H1 (cell line): ENCODE data around the gene CENPW. TPM values are rescaled to one million over a fixed set of nuclear protein-coding genes. Genes with fewer than 3 reads are reported as not detected.

Experiments
- CTCF ChIA-PET: fragments of 300-600 bp; sonication (Branson Sonifier 250); formaldehyde crosslinking; loops from one replicate; lab custom pipeline; 2021; ENCODE audit not compliant: partially characterized antibody; lab: Charles Lee
- POLR2A ChIA-PET: fragments of 300-600 bp; sonication (Branson Sonifier 250); formaldehyde crosslinking; loops from one replicate; lab custom pipeline; 2021; ENCODE audit warnings: inconsistent platforms; ENCODE audit not compliant: partially characterized antibody; lab: Charles Lee
- DNase-seq, 2 experiments: peaks; one replicate each; pipeline versions ENCODE4 v3.0.0 to v3.0.0-alpha.2; 2010 to 2022; ENCODE audit warnings: low spot score in 2 of 2, low read depth in 1 of 2, mixed read lengths in 1 of 2
- FAIRE-seq: peaks from 2 replicates; lab custom pipeline; 2011; peaks lifted over from hg19 to GRCh38; lab: Jason Lieb, UNC
- H2AFZ ChIP-seq: 2 replicates; pipeline ENCODE4 v1.8.1; 2012; ENCODE audit warnings: low read length, inconsistent platforms
- H2AK5ac ChIP-seq: 2 replicates; pipeline ENCODE4 v1.6.1; 2013; ENCODE audit warnings: low read depth, low read length
- H2BK120ac ChIP-seq: replicated peaks from 2 replicates; pipeline ENCODE3; 2013; ENCODE audit warnings: low read depth, low read length, inconsistent platforms
- H2BK12ac ChIP-seq: 2 replicates; pipeline ENCODE4 v1.6.1; 2013; ENCODE audit warnings: low read depth, low read length
- H2BK15ac ChIP-seq: 2 replicates; pipeline ENCODE4 v1.6.1; 2013; ENCODE audit warnings: low read length
- H2BK20ac ChIP-seq: 2 replicates; pipeline ENCODE4 v1.6.1; 2013; ENCODE audit warnings: low read length
- H2BK5ac ChIP-seq: 2 replicates; pipeline ENCODE4 v1.6.1; 2013; ENCODE audit warnings: low read depth, low read length
- H3K14ac ChIP-seq: 2 replicates; pipeline ENCODE4 v1.6.1; 2013; ENCODE audit warnings: inconsistent platforms; ENCODE audit not compliant: insufficient read length
- H3K18ac ChIP-seq: 2 replicates; pipeline ENCODE4 v1.6.1; 2013; ENCODE audit warnings: low read length; ENCODE audit errors: extremely low read depth
- H3K23ac ChIP-seq: 2 replicates; pipeline ENCODE4 v1.6.1; 2013; ENCODE audit warnings: inconsistent platforms; ENCODE audit not compliant: insufficient read length
- H3K23me2 ChIP-seq: 2 replicates; pipeline ENCODE4 v1.6.1; 2013; ENCODE audit warnings: low read depth, low read length
- H3K27ac ChIP-seq: 2 replicates; pipeline ENCODE4 v1.6.1; 2011; ENCODE audit warnings: low read depth, low read length, inconsistent platforms
- H3K27me3 ChIP-seq, 4 experiments: replicated peaks in 1 of 4; 1 replicate in 1 of 4; 2 replicates in 3 of 4; pipeline versions ENCODE4 v1.6.1 to v1.8.1; 2011 to 2013; ENCODE audit warnings: low read length in 3 of 4, mild to moderate bottlenecking in 3 of 4, inconsistent platforms in 2 of 4, mixed read lengths in 2 of 4, moderate library complexity in 1 of 4; ENCODE audit not compliant: control insufficient read depth in 3 of 4, insufficient read depth in 3 of 4; ENCODE audit errors: extremely low read depth in 1 of 4
- H3K36me3 ChIP-seq, 4 experiments: 2 replicates each; pipeline versions ENCODE4 v1.6.1 to v1.8.1; 2011 to 2013; ENCODE audit warnings: mild to moderate bottlenecking in 4 of 4, low read length in 3 of 4, moderate library complexity in 2 of 4, control low read depth in 1 of 4, inconsistent platforms in 1 of 4; ENCODE audit not compliant: insufficient read depth in 4 of 4, control insufficient read depth in 2 of 4
- H3K4ac ChIP-seq: replicated peaks from 2 replicates; pipeline ENCODE3; 2013; ENCODE audit warnings: low read length, low read depth, mixed read lengths, inconsistent platforms; ENCODE audit not compliant: insufficient read length
- H3K4me1 ChIP-seq, 4 experiments: replicated peaks in 1 of 4; 1 replicate in 1 of 4; 2 replicates in 3 of 4; pipeline versions ENCODE4 v1.6.1 to v1.8.1; 2011 to 2013; ENCODE audit warnings: low read length in 3 of 4, inconsistent platforms in 2 of 4, mixed read lengths in 1 of 4; ENCODE audit not compliant: insufficient read depth in 4 of 4, control insufficient read depth in 3 of 4
- H3K4me2 ChIP-seq, 2 experiments: 2 replicates each; pipeline versions ENCODE4 v1.6.1 to v1.8.1; 2011 to 2013; ENCODE audit warnings: low read depth in 2 of 2, low read length in 2 of 2, control low read depth in 1 of 2, inconsistent platforms in 1 of 2, mild to moderate bottlenecking in 1 of 2; ENCODE audit not compliant: insufficient read depth in 1 of 2
- H3K4me3 ChIP-seq, 4 experiments: fragments of 200-600, 300-600 bp in 1 of 4; sonication (generic), shearing (Covaris generic), sonication (Bioruptor Twin) in 1 of 4; 2 replicates each; pipeline versions ENCODE4 v1.5.1 to v1.8.1; 2011 to 2016; ENCODE audit warnings: low read length in 4 of 4, low read depth in 3 of 4, control low read depth in 2 of 4, inconsistent platforms in 2 of 4, mild to moderate bottlenecking in 2 of 4, mixed read lengths in 1 of 4, moderate library complexity in 1 of 4; ENCODE audit not compliant: insufficient read depth in 2 of 4; ENCODE audit errors: extremely low read depth in 1 of 4
- H3K56ac ChIP-seq: replicated peaks from 2 replicates; pipeline ENCODE3; 2013; ENCODE audit warnings: low read depth, mild to moderate bottlenecking, mixed read lengths, low read length, inconsistent platforms; ENCODE audit not compliant: insufficient read length
- H3K79me1 ChIP-seq: 2 replicates; pipeline ENCODE4 v1.6.1; 2013; ENCODE audit warnings: low read depth, low read length, control low read depth
- H3K79me2 ChIP-seq, 2 experiments: 2 replicates each; pipeline versions ENCODE4 v1.6.1 to v1.8.1; 2012 to 2013; ENCODE audit warnings: low read length in 2 of 2, mild to moderate bottlenecking in 2 of 2, inconsistent platforms in 1 of 2; ENCODE audit not compliant: insufficient read depth in 2 of 2, control insufficient read depth in 1 of 2
- H3K9ac ChIP-seq, 4 experiments: replicated peaks in 1 of 4; 1 replicate in 1 of 4; 2 replicates in 3 of 4; pipeline versions ENCODE4 v1.6.1 to v1.8.1; 2011 to 2013; ENCODE audit warnings: low read depth in 3 of 4, low read length in 3 of 4, control low read depth in 2 of 4, mild to moderate bottlenecking in 2 of 4, moderate library complexity in 2 of 4, inconsistent platforms in 1 of 4; ENCODE audit errors: extremely low read depth in 1 of 4
- H3K9me3 ChIP-seq, 2 experiments: 2 replicates each; pipeline versions ENCODE4 v1.6.1 to v1.8.1; 2012 to 2013; ENCODE audit warnings: mild to moderate bottlenecking in 2 of 2, moderate library complexity in 2 of 2, control low read depth in 1 of 2, inconsistent platforms in 1 of 2, low read depth in 1 of 2, low read length in 1 of 2, mixed read lengths in 1 of 2; ENCODE audit not compliant: insufficient read depth in 2 of 2
- H4K20me1 ChIP-seq, 2 experiments: replicated peaks in 1 of 2; 2 replicates each; pipeline versions ENCODE3 to v1.8.1; 2011 to 2013; ENCODE audit warnings: inconsistent platforms in 2 of 2, low read length in 2 of 2, mild to moderate bottlenecking in 1 of 2; ENCODE audit not compliant: insufficient read depth in 2 of 2, control insufficient read depth in 1 of 2
- H4K5ac ChIP-seq: 2 replicates; pipeline ENCODE4 v1.6.1; 2013; ENCODE audit warnings: low read length, low read depth, mixed read lengths, inconsistent platforms; ENCODE audit not compliant: insufficient read length
- H4K8ac ChIP-seq: 2 replicates; pipeline ENCODE4 v1.8.0; 2013; ENCODE audit warnings: mild to moderate bottlenecking, moderate library complexity, low read length, inconsistent platforms; ENCODE audit not compliant: insufficient read depth; ENCODE audit errors: extremely low read depth
- H4K91ac ChIP-seq: replicated peaks from 2 replicates; pipeline ENCODE3; 2013; ENCODE audit warnings: low read length, mixed read lengths, inconsistent platforms; ENCODE audit not compliant: insufficient read length
- CREB1 ChIP-seq: IDR thresholded peaks from 2 replicates; pipeline ENCODE4 v1.6.1; 2012; ENCODE audit warnings: inconsistent platforms
- WGBS, 2 experiments: shearing (Covaris generic) in 1 of 2; methylation state at CpG; one replicate each; pipeline versions ENCODE4 v1.1.6 to v1.1.7; 2013 to 2015; ENCODE audit warnings: low lambda C conversion rate in 2 of 2, mixed read lengths in 2 of 2, inconsistent platforms in 1 of 2, low coverage in 1 of 2, missing lambda C conversion rate in 1 of 2; ENCODE audit not compliant: insufficient replicate concordance in 2 of 2, insufficient coverage in 1 of 2, insufficient read length in 1 of 2; ENCODE audit errors: extremely low coverage in 1 of 2, missing lambda C conversion rate in 1 of 2; 5-methylcytosine and 5-hydroxymethylcytosine counted together
- polyA plus RNA-seq, 7 experiments: library from polyadenylated mRNA; depleted of rRNA in 3 of 7; stranded (reverse) in 5 of 7; unstranded in 2 of 7; fragments of >200 nt in 5 of 7; fragments of 200-250 nt in 2 of 7; gene quantifications; 1 replicate in 5 of 7; 2 replicates in 1 of 7; 4 replicates in 1 of 7; pipeline versions ENCODE4 v1.2.1 to v1.2.3, GENCODE V29; 2011 to 2013; ENCODE audit warnings: missing spikeins in 2 of 7, mixed read lengths in 2 of 7
- total RNA-seq: library from RNA; stranded (reverse); fragmentation: NEBNext Ultra II Directional; extraction: Animal tissue kit (Norgen Biotek cat#: 25700); gene quantifications from 2 replicates; pipeline ENCODE4 v1.2.1, GENCODE V29; 2021

CENPW gene
- total and polyA plus RNA-seq, 2 of the 8 experiments (the other 6 are each of a cell fraction or from before 2014, with no cell fraction given), result 22.0 to 91.1 TPM

GRCh38 chr6:126333729-126334128 lies 6.2 kb upstream of the CENPW start:
- Histone ChIP-seq H3K4me2 (no peak overlapping the region), H4K20me1 (no peaks in the 10 kb centered on the region), H3K79me1 (no peaks in the 10 kb centered on the region), H3K27ac (no peak overlapping the region), H3K23ac (no peak overlapping the region), H3K4me3 (no peak overlapping the region), H3K9me3 (no peaks in the 10 kb centered on the region), H3K27me3 (no peaks in the 10 kb centered on the region), H3K9ac (no peak overlapping the region), H2BK15ac (no peak overlapping the region), H2BK20ac (no peak overlapping the region), H4K8ac (no peak overlapping the region), H3K18ac (no peak overlapping the region), H3K56ac (no peak overlapping the region), H3K4me1 (no peaks in the 10 kb centered on the region), H4K5ac (no peak overlapping the region), H2AK5ac (no peak overlapping the region), H2BK5ac (no peak overlapping the region), H3K14ac (no peak overlapping the region), H4K91ac (no peak overlapping the region), H3K79me2 (no peaks in the 10 kb centered on the region), H3K23me2 (no peaks in the 10 kb centered on the region), H2AFZ (no peak overlapping the region), H3K4ac (no peak overlapping the region), H2BK12ac (no peak overlapping the region), H2BK120ac (no peak overlapping the region), H3K36me3 (no peaks in the 10 kb centered on the region)
- FAIRE-seq (no peak), DNase-seq (no peak)
- no peak for TF ChIP-seq CREB1
- ChIA-PET CTCF (interaction anchor here (0.7 to 1.4 kb wide), 7 partner anchors 11 to 766 kb away, joined by 3 to 5 read pairs (median 3); no protein-coding TSS in a partner anchor), POLR2A (no interaction called here)
- WGBS, 2 experiments, result 100% methylated on average over 2 of the region's 2 CpGs; no CpG with 5 or more reads in 1 of the 2 experiments
